ENCODE measurements around the gene ZEB1. TPM values are rescaled to one million over a fixed set of nuclear protein-coding genes. Genes with fewer than 3 reads are reported as not detected.

The ZEB1 gene
- total and polyA plus RNA-seq, 2 of the 4 experiments (the other 2 are of a cell fraction): 23.7 to 108 TPM

DNA sequence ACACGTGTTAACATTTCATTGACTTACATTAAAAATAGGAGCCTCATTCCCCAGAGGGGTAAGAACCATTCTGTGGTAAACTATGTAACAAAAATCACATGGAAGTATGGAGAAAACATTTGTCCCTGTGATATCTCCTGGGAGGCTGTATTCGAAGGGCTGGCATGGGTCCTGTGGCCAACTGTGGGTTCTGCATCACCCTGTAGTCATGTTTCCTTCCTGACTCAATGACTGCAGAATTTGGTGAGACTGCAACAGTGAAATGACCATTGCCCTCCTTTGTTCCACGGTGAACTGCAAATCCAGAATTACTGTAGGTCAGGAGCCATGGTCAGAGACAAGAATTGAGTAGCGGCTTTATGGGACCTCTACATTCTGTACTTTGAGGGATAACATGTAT is 3.6 kb upstream of the ZEB1 start:
- TF ChIP-seq BHLHE40 (IDR thresholded peaks at IDR 0.05; ENCODE audit: low read depth, low read length) (0 out of 2 replicates have a peak, but pooled peaks have one; percentile 4), RAD21 (IDR thresholded peaks at IDR 0.05; ENCODE audit: low read length) (no peak), SMC3 (IDR thresholded peaks at IDR 0.05; ENCODE audit: low read depth, low read length) (peak; percentile 27; the same call in 1 of the 2 replicates)
- H3K27ac ChIP-seq (ENCODE audit: insufficient read depth, low read length): peak overlapping the region; percentile 28; the same call in 1 of the 2 replicates
- dilution Hi-C loops (cut with HindIII; ENCODE audit: low sequenced_read_pairs, unreplicated experiment): no loop called here
- no peaks in the 10 kb centered on the region for H3K36me3 ChIP-seq (ENCODE audit: control insufficient read depth, insufficient read depth, low read length)
- H2AK9ac ChIP-seq (replicated peaks; ENCODE audit: low read depth, low read length, poor library complexity): no peak overlapping the region
- H3K18ac ChIP-seq (ENCODE audit: low read depth, low read length): peak overlapping the region; percentile 0; the same call in 1 of the 2 replicates
- H2BK120ac ChIP-seq (ENCODE audit: low read depth, low read length): peak overlapping the region; percentile 75
- no peaks in the 10 kb centered on the region for H3K27me3 ChIP-seq (ENCODE audit: control insufficient read depth, insufficient read depth, low read length)
- H3K4ac ChIP-seq (ENCODE audit: low read depth, low read length): peak overlapping the region; percentile 87
- 0 out of 2 replicates have a peak, but pooled peaks cover 2% of the 10 kb centered on the region for H3K9me3 ChIP-seq (ENCODE audit: control insufficient read depth, insufficient read depth, low read length)
- H2AFZ ChIP-seq (replicated peaks; ENCODE audit: low read length, poor library complexity): peak overlapping the region; percentile 60
- peak overlapping the region; percentile 86 for H2BK5ac ChIP-seq (ENCODE audit: low read depth, low read length, poor library complexity, severe bottlenecking)
- H4K5ac ChIP-seq (ENCODE audit: low read depth, low read length): no peak overlapping the region; the same call in 1 of the 2 replicates
- 0% methylated on average over 1 of the region's 4 CpGs; no CpG with 5 or more reads in 1 of the 2 experiments for WGBS, 2 experiments (ENCODE audit: extremely low coverage in 2 of 2, insufficient read length in 1 of 2)
- no peak overlapping the region for H3K4me3 ChIP-seq (ENCODE audit: insufficient read depth, low read depth, low read length)
- H3K4me2 ChIP-seq (ENCODE audit: low read depth, low read length): peak overlapping the region; percentile 1; the same call in 1 of the 2 replicates
- H3K9ac ChIP-seq (ENCODE audit: low read depth, low read length): no peak overlapping the region
- POLR2A ChIA-PET (ENCODE audit: unreplicated experiment): no interaction called here
- H2BK15ac ChIP-seq (ENCODE audit: low read depth, low read length): peak overlapping the region; percentile 16; the same call in 1 of the 3 replicates
- H2AK5ac ChIP-seq (ENCODE audit: low read depth, low read length): peak overlapping the region; percentile 38; the same call in 1 of the 2 replicates
- ATAC-seq (ENCODE audit: low read depth): peak; percentile 12; the same call in 1 of the 2 replicates
- peak overlapping the region; percentile 31 for H3K14ac ChIP-seq (replicated peaks; ENCODE audit: low read depth, low read length)
- DNase-seq: peak; percentile 82
- peak overlapping the region; percentile 73 for H3K23ac ChIP-seq (ENCODE audit: low read depth, low read length)
- 0 out of 2 replicates have a peak overlapping the region, but pooled peaks have one; percentile 7 for H3K56ac ChIP-seq (ENCODE audit: extremely low read depth, insufficient read depth, low read length)
- BruUV-seq (replicated peaks): no TSS peak
- CTCF ChIA-PET: no interaction called here
- intact Hi-C loops (cut with micrococcal nuclease): loop anchor here (5.0 kb wide), 1 partner anchor 178 kb away; no protein-coding TSS in a partner anchor
- peak overlapping the region; percentile 63 for H2BK20ac ChIP-seq (ENCODE audit: low read depth, low read length)
- H3K79me1 ChIP-seq (ENCODE audit: low read depth in 1 of 2, low read length in 2 of 2): peaks cover 14 to 51% of the 10 kb centered on the region in 2 experiments
- peaks cover 2% of the 10 kb centered on the region; the same call in 1 of the 2 replicates for H4K20me1 ChIP-seq (ENCODE audit: insufficient read depth, low read length)
- peak overlapping the region; percentile 60 for H4K91ac ChIP-seq (ENCODE audit: insufficient read depth, low read depth, low read length)
- peak overlapping the region in 1 of 2 experiments; percentile 88; a peak in 2 of 4 replicates for H4K8ac ChIP-seq (ENCODE audit: low read depth in 2 of 2, low read length in 2 of 2)
- peaks cover 7% of the 10 kb centered on the region for H3K4me1 ChIP-seq (ENCODE audit: control insufficient read depth, insufficient read depth, low read length)
- in situ Hi-C loops (cut with MboI; ENCODE audit: low sequenced_read_pairs): loop anchor here (10.0 kb wide), 1 partner anchor 541 kb away; no protein-coding TSS in a partner anchor
- peaks cover 10% of the 10 kb centered on the region for H3K9me1 ChIP-seq (ENCODE audit: insufficient read depth, low read length)
